Spleen (tissue), 11 donors: ENCODE measurements around the gene PROM1. TPM values are rescaled to one million over a fixed set of nuclear protein-coding genes. Genes with fewer than 3 reads are reported as not detected.

Experiments used
- DNase-seq: peaks from one replicate; pipeline ENCODE4 v3.0.0-alpha.2; 2020
- H3K27ac ChIP-seq, 8 donors: fragments of 200-600 bp; sonication (generic) in 7 of 8; 1 replicate in 4 of 8; 2 replicates in 4 of 8; pipeline versions ENCODE4 v1.5.0 to v1.8.0; 2016 to 2021; ENCODE audit warnings: inconsistent platforms in 4 of 8, mild to moderate bottlenecking in 4 of 8, moderate library complexity in 1 of 8
- H3K27me3 ChIP-seq, 7 donors: fragments of 200-600 bp; sonication (generic) in 6 of 7; replicated peaks in 1 of 7; 1 replicate in 4 of 7; 2 replicates in 3 of 7; pipeline versions ENCODE4 v1.5.0 to v1.8.0; 2016 to 2021; ENCODE audit warnings: inconsistent platforms in 3 of 7, mild to moderate bottlenecking in 1 of 7
- H3K36me3 ChIP-seq, 6 donors: fragments of 200-600 bp; sonication (generic) in 5 of 6; 1 replicate in 4 of 6; 2 replicates in 2 of 6; pipeline versions ENCODE4 v1.5.0 to v1.8.0; 2016 to 2021; ENCODE audit warnings: inconsistent platforms in 2 of 6
- H3K4me1 ChIP-seq, 6 donors: fragments of 200-600 bp; sonication (generic) in 5 of 6; 1 replicate in 3 of 6; 2 replicates in 3 of 6; pipeline versions ENCODE4 v1.5.0 to v1.8.0; 2016 to 2021; ENCODE audit warnings: inconsistent platforms in 3 of 6
- H3K4me3 ChIP-seq, 8 donors: fragments of 200-600 bp; sonication (generic) in 7 of 8; 1 replicate in 4 of 8; 2 replicates in 4 of 8; pipeline versions ENCODE4 v1.5.0 to v1.8.0; 2016 to 2021; ENCODE audit warnings: inconsistent platforms in 4 of 8, mild to moderate bottlenecking in 4 of 8, moderate library complexity in 2 of 8
- H3K9me3 ChIP-seq, 8 donors: fragments of 200-600 bp; sonication (generic) in 7 of 8; 1 replicate in 4 of 8; 2 replicates in 4 of 8; pipeline versions ENCODE4 v1.5.0 to v1.8.0; 2016 to 2021; ENCODE audit warnings: inconsistent platforms in 4 of 8
- CTCF ChIP-seq, 11 experiments: fragments of 200-600 bp in 7 of 11; fragments of 450-650 bp in 4 of 11; sonication (generic) in 4 of 11; IDR thresholded peaks in 8 of 11; conservative IDR thresholded peaks in 3 of 11; 1 replicate in 7 of 11; 2 replicates in 4 of 11; pipeline versions ENCODE4 v1.4.0 to v1.8.0; 2016 to 2021; ENCODE audit warnings: antibody characterized with exemption in 11 of 11, inconsistent platforms in 4 of 11, mild to moderate bottlenecking in 1 of 11
- POLR2A ChIP-seq, 3 donors: fragments of 450-650 bp; IDR thresholded peaks; one replicate each; pipeline ENCODE4 v1.5.1; 2017; ENCODE audit warnings: antibody characterized with exemption in 3 of 3, mild to moderate bottlenecking in 1 of 3
- POLR2AphosphoS5 ChIP-seq, 3 donors: sonication (generic); formaldehyde crosslinking; IDR thresholded peaks; one replicate each; pipeline ENCODE4 v1.5.1; 2017; ENCODE audit warnings: antibody characterized with exemption in 3 of 3
- WGBS, 5 donors: extraction: QIAGEN DNeasy Blood & Tissue Kit in 3 of 5; methylation state at CpG; one replicate each; pipeline versions ENCODE4 v1.1.5 to v1.1.7; 2013 to 2018; 5-methylcytosine and 5-hydroxymethylcytosine counted together
- intact Hi-C: fragments of 100-400 bp; cut with DNase I; formaldehyde crosslinking; loops from one replicate; pipeline ENCODE4 v1.15.0; 2023; ENCODE audit warnings: low total_unique reads
- polyA plus RNA-seq, 3 donors: library from polyadenylated mRNA; stranded (reverse); fragments of 200-250 nt; gene quantifications; one replicate each; pipeline ENCODE4 v1.2.1, GENCODE V29; 2013
- total RNA-seq, 7 donors: library from RNA; depleted of rRNA in 3 of 7; stranded (reverse); fragments of >200 nt in 3 of 7; fragmentation: NEBNext Ultra II Directional in 4 of 7; extraction: Animal tissue kit (Norgen Biotek cat#: 25700) in 4 of 7; gene quantifications; one replicate each; pipeline versions ENCODE4 v1.1.0 to v1.2.1, GENCODE V29; 2016 to 2021
- donor health status: healthy with polysubstance abuse.
- donor health status: DM: no; HTN: no; CAD: no; lungs with moderate emphysema.
- donor health status: DM: no; HTN: no; CAD: no.
- donor health status: Bipolar disorder and iron deficiency.
- donor health status: healthy.
- donor health status: DM: no; HTN: no; CAD: no.
- donor health status: DM: yes; HTN: yes; CAD: no.

PROM1 gene
- total and polyA plus RNA-seq, 10 donors, result 0.15 to 4.6 (median 0.93) TPM

- H3K27ac ChIP-seq, result peak within 1 kb of the TSS in 3 of 8 donors; percentile 10 to 40 (median 39)
- peak; percentile 85 for DNase-seq
These were observed 120.8 kb downstream of the PROM1 start, which contains the start of gene FGFBP2 for GRCh38 chr4:15963001-15963451. Gene FGFBP2, minus strand, starts transcription at chr4:15963175. Its CDS starts 46 bp downstream, at chr4:15963129.

GRCh38 chr4:15961781-15962510 is 121.9 kb downstream of the PROM1 start:
- Histone ChIP-seq H3K27ac (peak overlapping the region in 3 of 8 donors; percentile 10 to 40 (median 39)), H3K27me3 (no peaks in the 10 kb centered on the region), H3K4me3 (peak overlapping the region in 2 of 8 donors; percentile 7 to 39), H3K9me3 (peaks cover 0 to 8% (median 0%) of the 10 kb centered on the region in 8 donors), H3K36me3 (no peaks in the 10 kb centered on the region), H3K4me1 (peaks cover 0 to 31% (median 10%) of the 10 kb centered on the region in 6 donors)
- DNase-seq, result no peak
- intact Hi-C loops, result no loop called here
- TF ChIP-seq POLR2A (IDR thresholded peaks at IDR 0.05), result no peak
- no peak for TF ChIP-seq POLR2AphosphoS5 (IDR thresholded peaks at IDR 0.05)
- TF ChIP-seq CTCF (IDR thresholded peaks at IDR 0.05 in 8 of 11, conservative IDR thresholded peaks at IDR 0.05 in 3 of 11), result no peak
- 69 to 74% (median 71%) methylated on average over 16 of the region's 16 CpGs for WGBS, 5 donors

More at GRCh38 chr4:15963001-15963451, 120.8 kb downstream of the PROM1 start, which contains the start of gene FGFBP2:
- no peaks in the 10 kb centered on the region for H3K27me3 ChIP-seq
- 24 to 44% (median 32%) methylated on average over 9 of the region's 9 CpGs for WGBS, 5 donors
- no peaks in the 10 kb centered on the region for H3K36me3 ChIP-seq
- peaks cover 0 to 8% (median 0%) of the 10 kb centered on the region in 8 donors for H3K9me3 ChIP-seq
- no peak for TF ChIP-seq POLR2AphosphoS5 (IDR thresholded peaks at IDR 0.05)
- peak in 8 of 11 experiments; percentile 30 to 61 (median 50) for TF ChIP-seq CTCF (IDR thresholded peaks at IDR 0.05 in 8 of 11, conservative IDR thresholded peaks at IDR 0.05 in 3 of 11)
- H3K4me1 ChIP-seq, result peaks cover 0 to 31% (median 10%) of the 10 kb centered on the region in 6 donors
- intact Hi-C loops, result no loop called here
- H3K4me3 ChIP-seq, result peak within 1 kb of the TSS in 2 of 8 donors; percentile 7 to 39

- WGBS, 5 donors, result 69 to 80% (median 77%) methylated on average over 2 of the region's 2 CpGs
- TF ChIP-seq POLR2A (IDR thresholded peaks at IDR 0.05) (no peak), POLR2AphosphoS5 (IDR thresholded peaks at IDR 0.05) (no peak), CTCF (IDR thresholded peaks at IDR 0.05 in 8 of 11, conservative IDR thresholded peaks at IDR 0.05 in 3 of 11) (no peak)
- no peaks in the 10 kb centered on the region for H3K27me3 ChIP-seq
- intact Hi-C loops, result loop anchor here (5.0 kb wide), 1 partner anchor 151 kb away; no protein-coding TSS in a partner anchor
- H3K27ac ChIP-seq, result no peak overlapping the region
- H3K4me1 ChIP-seq, result peaks cover 0 to 34% (median 8%) of the 10 kb centered on the region in 6 donors
- H3K36me3 ChIP-seq, result no peaks in the 10 kb centered on the region
- H3K4me3 ChIP-seq, result no peak overlapping the region
- no peak for DNase-seq
- peaks cover 0 to 10% (median 0%) of the 10 kb centered on the region in 8 donors for H3K9me3 ChIP-seq
These were observed 125.3 kb downstream of the PROM1 start for GRCh38 chr4:15958562-15958961.
